Endodermal cell (in vitro differentiated cells): Measurements from ENCODE around the gene DIPK2B. TPM values are rescaled to one million over a fixed set of nuclear protein-coding genes. Genes with fewer than 3 reads are reported as not detected.

Experiments
- DNase-seq: peaks from one replicate; pipeline ENCODE4 v3.0.0-alpha.2; 2017
- H3K27ac ChIP-seq: 2 replicates; pipeline ENCODE4 v1.5.1; 2013; ENCODE audit warnings: mild to moderate bottlenecking, low read depth, low read length, moderate library complexity
- H3K27me3 ChIP-seq: 2 replicates; pipeline ENCODE4 v1.6.1; 2013; ENCODE audit warnings: mild to moderate bottlenecking, low read length, moderate library complexity; ENCODE audit not compliant: insufficient read depth, control insufficient read depth, poor library complexity, severe bottlenecking
- H3K36me3 ChIP-seq: 2 replicates; pipeline ENCODE4 v1.7.0; 2013; ENCODE audit warnings: mild to moderate bottlenecking, low read length, moderate library complexity; ENCODE audit not compliant: control insufficient read depth, insufficient read depth
- H3K4me1 ChIP-seq: one replicate; pipeline ENCODE4 v1.7.0; 2013; ENCODE audit warnings: low read length; ENCODE audit not compliant: control insufficient read depth, insufficient read depth
- H3K4me3 ChIP-seq: 2 replicates; pipeline ENCODE4 v1.5.1; 2013; ENCODE audit warnings: mild to moderate bottlenecking, low read length, moderate library complexity
- H3K9ac ChIP-seq: 2 replicates; pipeline ENCODE4 v1.6.1; 2013; ENCODE audit warnings: mild to moderate bottlenecking, low read length, moderate library complexity; ENCODE audit not compliant: poor library complexity, severe bottlenecking; ENCODE audit errors: extremely low read depth
- H3K9me3 ChIP-seq: 2 replicates; pipeline ENCODE4 v1.6.1; 2013; ENCODE audit warnings: mild to moderate bottlenecking, low read length, moderate library complexity; ENCODE audit not compliant: control insufficient read depth
- H3K27ac Mint-ChIP-seq: 2 replicates; pipeline ENCODE4 v1.8.0; 2020; ENCODE audit warnings: mixed read lengths
- H3K27me3 Mint-ChIP-seq: 2 replicates; pipeline ENCODE4 v1.8.0; 2021; ENCODE audit warnings: mild to moderate bottlenecking, mixed read lengths; ENCODE audit not compliant: insufficient read depth
- H3K36me3 Mint-ChIP-seq: 2 replicates; pipeline ENCODE4 v1.8.0; 2020; ENCODE audit warnings: low read depth, mixed read lengths
- H3K4me1 Mint-ChIP-seq: 2 replicates; pipeline ENCODE4 v1.8.0; 2020; ENCODE audit warnings: mixed read lengths
- H3K4me3 Mint-ChIP-seq: 2 replicates; pipeline ENCODE4 v1.8.0; 2020; ENCODE audit warnings: mild to moderate bottlenecking, moderate library complexity, mixed read lengths
- H3K9me3 Mint-ChIP-seq: 2 replicates; pipeline ENCODE4 v1.8.0; 2020; ENCODE audit warnings: mild to moderate bottlenecking, mixed read lengths
- WGBS, 2 experiments: methylation state at CpG; one replicate each; pipeline versions ENCODE4 v1.1.5 to v1.1.7; 2013; ENCODE audit warnings: missing lambda C conversion rate in 2 of 2, mixed read lengths in 1 of 2; ENCODE audit not compliant: insufficient coverage in 1 of 2, insufficient read length in 1 of 2; 5-methylcytosine and 5-hydroxymethylcytosine counted together
- long read RNA-seq, 4 experiments: library from polyadenylated mRNA in 2 of 4; library from RNA in 1 of 4; library from capped mRNA in 1 of 4; stranded (forward) in 3 of 4; unstranded in 1 of 4; transcript quantifications; one replicate each; pipeline ENCODE4 v2.0.0, GENCODE V29; 2020 to 2021; ENCODE audit warnings: inconsistent platforms in 1 of 4
- polyA plus RNA-seq, 2 experiments: library from polyadenylated mRNA; stranded (reverse); fragments of 50-300 nt; gene quantifications; one replicate each; pipeline ENCODE4 v1.2.3, GENCODE V29; 2013
- total RNA-seq, 2 donors: library from RNA; stranded (reverse); fragmentation: NEBNext Ultra II Directional in 1 of 2; extraction: Animal tissue kit (Norgen Biotek cat#: 25700) in 1 of 2; gene quantifications; 2 replicates in 1 of 2; 3 replicates in 1 of 2; pipeline ENCODE4 v1.2.1, GENCODE V29; 2021
- TF ChIP-seq, protein P1 (sequence below): fragments of 200-600 bp; sonication (generic); conservative IDR thresholded peaks from 2 replicates; pipeline ENCODE4 v1.5.0; 2021; ENCODE audit warnings: antibody characterized with exemption, mild to moderate bottlenecking

DIPK2B gene, protein sequence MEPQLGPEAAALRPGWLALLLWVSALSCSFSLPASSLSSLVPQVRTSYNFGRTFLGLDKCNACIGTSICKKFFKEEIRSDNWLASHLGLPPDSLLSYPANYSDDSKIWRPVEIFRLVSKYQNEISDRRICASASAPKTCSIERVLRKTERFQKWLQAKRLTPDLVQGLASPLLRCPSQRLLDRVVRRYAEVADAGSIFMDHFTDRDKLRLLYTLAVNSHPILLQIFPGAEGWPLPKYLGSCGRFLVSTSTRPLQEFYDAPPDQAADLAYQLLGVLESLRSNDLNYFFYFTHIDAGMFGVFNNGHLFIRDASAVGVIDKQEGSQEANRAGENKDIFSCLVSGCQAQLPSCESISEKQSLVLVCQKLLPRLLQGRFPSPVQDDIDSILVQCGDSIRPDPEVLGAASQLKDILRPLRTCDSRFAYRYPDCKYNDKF
- total RNA-seq, result not detected
- polyA plus RNA-seq (2013, experiment 1 of 2), result not detected
- not detected for polyA plus RNA-seq (2013, experiment 2 of 2)
- long read RNA-seq, experiment 1, result 0 reads
- long read RNA-seq, experiment 2, result 0 reads
- long read RNA-seq, experiment 3, result 0 reads
- long read RNA-seq, experiment 4, result 0 reads

DNA sequence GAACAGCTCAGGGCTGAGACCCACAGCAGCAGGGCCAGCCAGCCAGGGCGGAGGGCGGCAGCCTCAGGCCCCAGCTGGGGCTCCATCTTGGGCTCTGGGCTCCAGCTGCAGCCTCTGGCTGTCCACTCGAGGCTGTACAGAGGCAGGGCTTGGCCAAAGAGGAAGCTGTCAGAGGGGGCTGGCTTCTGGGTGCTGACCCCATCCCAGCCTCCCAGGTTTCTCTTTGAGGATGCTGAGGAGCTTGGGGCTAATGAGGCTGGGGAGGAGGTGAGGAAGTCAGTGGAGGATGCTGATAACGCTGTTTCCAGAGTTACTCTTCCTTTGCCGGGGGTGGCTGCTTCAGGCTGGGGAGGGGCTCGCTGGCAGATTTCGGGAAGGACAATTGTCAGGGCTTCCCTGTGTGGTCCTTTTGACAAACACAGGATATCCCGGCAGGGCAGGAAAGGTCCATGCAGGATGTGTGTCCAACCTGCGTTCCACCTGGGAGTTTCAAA, at the start of gene DIPK2B:
TSS of gene DIPK2B (minus strand) at position 136 of the 494 bp plus-strand sequence. CDS start at position 86, 50 bp downstream.
- Mint-ChIP-seq H3K9me3 (peaks cover 45% of the 10 kb centered on the region), H3K4me1 (peaks cover 9% of the 10 kb centered on the region), H3K27ac (no peak within 1 kb of the TSS), H3K27me3 (no peaks in the 10 kb centered on the region), H3K36me3 (no peaks in the 10 kb centered on the region), H3K4me3 (no peak within 1 kb of the TSS)
- Histone ChIP-seq H3K4me3 (no peak within 1 kb of the TSS), H3K9me3 (no peaks in the 10 kb centered on the region), H3K4me1 (no peaks in the 10 kb centered on the region), H3K27me3 (no peaks in the 10 kb centered on the region), H3K27ac (no peak within 1 kb of the TSS), H3K36me3 (no peaks in the 10 kb centered on the region), H3K9ac (no peak within 1 kb of the TSS)
- WGBS, 2 experiments, result 86 to 93% methylated on average over 1 to 9 of the region's 9 CpGs
- TF ChIP-seq, protein P1, sequence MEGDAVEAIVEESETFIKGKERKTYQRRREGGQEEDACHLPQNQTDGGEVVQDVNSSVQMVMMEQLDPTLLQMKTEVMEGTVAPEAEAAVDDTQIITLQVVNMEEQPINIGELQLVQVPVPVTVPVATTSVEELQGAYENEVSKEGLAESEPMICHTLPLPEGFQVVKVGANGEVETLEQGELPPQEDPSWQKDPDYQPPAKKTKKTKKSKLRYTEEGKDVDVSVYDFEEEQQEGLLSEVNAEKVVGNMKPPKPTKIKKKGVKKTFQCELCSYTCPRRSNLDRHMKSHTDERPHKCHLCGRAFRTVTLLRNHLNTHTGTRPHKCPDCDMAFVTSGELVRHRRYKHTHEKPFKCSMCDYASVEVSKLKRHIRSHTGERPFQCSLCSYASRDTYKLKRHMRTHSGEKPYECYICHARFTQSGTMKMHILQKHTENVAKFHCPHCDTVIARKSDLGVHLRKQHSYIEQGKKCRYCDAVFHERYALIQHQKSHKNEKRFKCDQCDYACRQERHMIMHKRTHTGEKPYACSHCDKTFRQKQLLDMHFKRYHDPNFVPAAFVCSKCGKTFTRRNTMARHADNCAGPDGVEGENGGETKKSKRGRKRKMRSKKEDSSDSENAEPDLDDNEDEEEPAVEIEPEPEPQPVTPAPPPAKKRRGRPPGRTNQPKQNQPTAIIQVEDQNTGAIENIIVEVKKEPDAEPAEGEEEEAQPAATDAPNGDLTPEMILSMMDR, result no peak
- DNase-seq, result no peak

DNA sequence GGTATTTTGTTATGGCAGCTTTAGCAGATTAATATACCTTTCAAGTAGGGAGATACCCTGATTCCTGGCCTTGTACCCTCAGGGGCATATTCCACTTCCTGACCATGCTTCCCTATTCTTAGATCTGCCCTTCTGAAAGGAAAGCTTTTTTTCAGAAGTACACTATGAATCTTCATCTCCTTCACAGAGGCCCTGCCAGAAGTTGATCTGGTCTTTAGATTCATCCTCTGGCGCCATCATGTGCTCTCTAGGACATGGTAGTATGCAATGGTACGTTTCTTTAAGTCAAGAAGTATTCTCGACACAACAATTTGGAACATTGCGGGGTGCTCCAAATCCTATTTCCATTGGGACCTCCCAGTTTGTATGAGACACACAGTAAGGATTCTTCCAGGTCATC, 39.6 kb upstream of the DIPK2B start:
- no peaks in the 10 kb centered on the region for H3K9me3 ChIP-seq
- Mint-ChIP-seq H3K4me1 (no peaks in the 10 kb centered on the region), H3K27ac (no peak overlapping the region), H3K27me3 (no peaks in the 10 kb centered on the region), H3K4me3 (no peak overlapping the region), H3K9me3 (peaks cover 62% of the 10 kb centered on the region), H3K36me3 (no peaks in the 10 kb centered on the region)
- TF ChIP-seq, protein P1, result no peak
- no peak overlapping the region for H3K27ac ChIP-seq
- 91 to 100% methylated on average over 1 to 4 of the region's 4 CpGs for WGBS, 2 experiments
- H3K4me3 ChIP-seq, result no peak overlapping the region
- H3K9ac ChIP-seq, result no peak overlapping the region
- H3K27me3 ChIP-seq, result no peaks in the 10 kb centered on the region
- H3K4me1 ChIP-seq, result no peaks in the 10 kb centered on the region
- H3K36me3 ChIP-seq, result no peaks in the 10 kb centered on the region
- DNase-seq, result no peak

DNA sequence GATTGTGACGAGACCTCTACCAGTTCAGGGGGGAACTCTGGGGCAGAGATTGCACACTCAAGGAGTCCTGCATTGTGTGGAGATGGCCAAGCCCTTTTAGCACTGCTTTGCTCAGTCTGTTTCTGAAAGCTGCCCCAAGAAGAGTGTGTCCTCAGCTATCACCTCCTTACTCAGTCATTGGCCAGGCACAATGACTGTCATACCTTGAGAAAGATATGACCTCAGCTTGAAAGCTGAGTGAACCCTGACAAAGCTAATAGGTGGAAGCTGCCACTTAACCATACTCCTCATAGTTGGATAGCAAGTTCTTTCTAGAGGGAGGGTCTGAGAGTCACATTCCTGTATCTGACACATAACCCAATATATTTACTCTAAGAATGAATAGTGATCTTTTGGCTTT, 37.8 kb upstream of the DIPK2B start:
- peaks cover 60% of the 10 kb centered on the region for H3K9me3 Mint-ChIP-seq
- WGBS, 2 experiments, result 91% methylated on average over 1 of the region's 1 CpG; no CpG with 5 or more reads in 1 of the 2 experiments
- no peaks in the 10 kb centered on the region for H3K36me3 Mint-ChIP-seq
- Histone ChIP-seq H3K4me1 (no peaks in the 10 kb centered on the region), H3K27ac (no peak overlapping the region), H3K4me3 (no peak overlapping the region), H3K36me3 (no peaks in the 10 kb centered on the region), H3K27me3 (no peaks in the 10 kb centered on the region), H3K9ac (no peak overlapping the region), H3K9me3 (no peaks in the 10 kb centered on the region)
- TF ChIP-seq, protein P1, result no peak
- no peaks in the 10 kb centered on the region for H3K27me3 Mint-ChIP-seq
- H3K4me3 Mint-ChIP-seq, result no peak overlapping the region
- no peak overlapping the region for H3K27ac Mint-ChIP-seq
- no peaks in the 10 kb centered on the region for H3K4me1 Mint-ChIP-seq
- DNase-seq, result no peak
